Upper lobe of right lung (tissue), 1 donor: ENCODE results near the gene GRID1. TPM values are rescaled to one million over a fixed set of nuclear protein-coding genes. Genes with fewer than 3 reads are reported as not detected.

ENCODE experiments used
- ATAC-seq: fragments of 200-7000 bp; cut with Tn5 transposase; one replicate; pipeline ENCODE4 v1.9.1; 2020; ENCODE audit warnings: mild to moderate bottlenecking, moderate library complexity
- DNase-seq: peaks from one replicate; pipeline ENCODE4 v3.0.0-alpha.2; 2020
- H3K27ac ChIP-seq: fragments of 200-600 bp; one replicate; pipeline ENCODE4 v1.8.0; 2022
- H3K27me3 ChIP-seq: fragments of 200-600 bp; one replicate; pipeline ENCODE4 v1.8.0; 2022; ENCODE audit warnings: mild to moderate bottlenecking
- H3K36me3 ChIP-seq: fragments of 200-600 bp; one replicate; pipeline ENCODE4 v1.8.0; 2022
- H3K4me1 ChIP-seq: fragments of 200-600 bp; one replicate; pipeline ENCODE4 v1.8.0; 2022
- H3K4me3 ChIP-seq: fragments of 200-600 bp; one replicate; pipeline ENCODE4 v1.8.0; 2022; ENCODE audit warnings: mild to moderate bottlenecking
- H3K9me3 ChIP-seq: fragments of 200-600 bp; one replicate; pipeline ENCODE4 v1.8.0; 2022
- CTCF ChIP-seq: fragments of 200-600 bp; IDR thresholded peaks from one replicate; pipeline ENCODE4 v1.8.0; 2022; ENCODE audit warnings: antibody characterized with exemption
- intact Hi-C: fragments of 100-400 bp; cut with DNase I; formaldehyde crosslinking; loops from one replicate; pipeline ENCODE4 v1.11.0; 2022
- total RNA-seq: library from RNA; stranded (reverse); fragmentation: NEBNext Ultra II Directional; extraction: Animal tissue kit (Norgen Biotek cat#: 25700); gene quantifications from one replicate; pipeline ENCODE4 v1.2.1, GENCODE V29; 2021
- donor health status: DM: no; HTN: yes; CAD: no; lungs with severe emphysema.

GRID1 gene
- total RNA-seq, 1 donor from 2014 or later: 3.0 TPM

GRCh38 chr10:85977642-85978041 is 389.0 kb downstream of the GRID1 start:
- intact Hi-C loops: no loop called here
- TF ChIP-seq CTCF: no peak
- H3K9me3 ChIP-seq: no peaks in the 10 kb centered on the region
- ATAC-seq: no peak
- H3K4me1 ChIP-seq: no peaks in the 10 kb centered on the region
- no peak overlapping the region for H3K27ac ChIP-seq
- no peaks in the 10 kb centered on the region for H3K27me3 ChIP-seq
- H3K4me3 ChIP-seq: no peak overlapping the region
- DNase-seq: no peak
- no peaks in the 10 kb centered on the region for H3K36me3 ChIP-seq

- no peak for ATAC-seq
- H3K36me3 ChIP-seq: no peaks in the 10 kb centered on the region
- H3K27me3 ChIP-seq: no peaks in the 10 kb centered on the region
- TF ChIP-seq CTCF: no peak
- H3K27ac ChIP-seq: no peak overlapping the region
- H3K4me3 ChIP-seq: no peak overlapping the region
- DNase-seq: no peak
- H3K9me3 ChIP-seq: no peaks in the 10 kb centered on the region
- intact Hi-C loops: no loop called here
- no peaks in the 10 kb centered on the region for H3K4me1 ChIP-seq
These were observed 390.3 kb downstream of the GRID1 start for GRCh38 chr10:85976267-85976793.

- intact Hi-C loops: no loop called here
- ATAC-seq: no peak
- H3K9me3 ChIP-seq: no peaks in the 10 kb centered on the region
- TF ChIP-seq CTCF: no peak
- H3K27ac ChIP-seq: no peak overlapping the region
- H3K27me3 ChIP-seq: no peaks in the 10 kb centered on the region
- no peak for DNase-seq
- no peaks in the 10 kb centered on the region for H3K4me1 ChIP-seq
- no peaks in the 10 kb centered on the region for H3K36me3 ChIP-seq
- H3K4me3 ChIP-seq: no peak overlapping the region
These were observed 395.1 kb downstream of the GRID1 start for GRCh38 chr10:85971494-85971893.

GRCh38 chr10:85967594-85967993 is 399.0 kb downstream of the GRID1 start:
- no peaks in the 10 kb centered on the region for H3K9me3 ChIP-seq
- no peaks in the 10 kb centered on the region for H3K36me3 ChIP-seq
- no peak for TF ChIP-seq CTCF
- no peak for DNase-seq
- ATAC-seq: no peak
- intact Hi-C loops: no loop called here
- H3K27me3 ChIP-seq: no peaks in the 10 kb centered on the region
- H3K27ac ChIP-seq: no peak overlapping the region
- H3K4me3 ChIP-seq: no peak overlapping the region
- no peaks in the 10 kb centered on the region for H3K4me1 ChIP-seq

- Histone ChIP-seq H3K27ac (no peak overlapping the region), H3K4me1 (no peaks in the 10 kb centered on the region), H3K9me3 (no peaks in the 10 kb centered on the region), H3K4me3 (no peak overlapping the region), H3K27me3 (no peaks in the 10 kb centered on the region), H3K36me3 (no peaks in the 10 kb centered on the region)
- TF ChIP-seq CTCF: no peak
- DNase-seq (no peak), ATAC-seq (no peak)
- intact Hi-C loops: no loop called here
These were observed 405.0 kb downstream of the GRID1 start for GRCh38 chr10:85961479-85962067.

- Histone ChIP-seq H3K4me3 (no peak overlapping the region), H3K9me3 (no peaks in the 10 kb centered on the region), H3K27ac (no peak overlapping the region), H3K36me3 (no peaks in the 10 kb centered on the region), H3K27me3 (no peaks in the 10 kb centered on the region), H3K4me1 (no peaks in the 10 kb centered on the region)
- ATAC-seq (no peak), DNase-seq (no peak)
- TF ChIP-seq CTCF: no peak
- intact Hi-C loops: no loop called here
These were observed 405.5 kb downstream of the GRID1 start for GRCh38 chr10:85961073-85961472.
